Activated T-cell treated with anti-CD3 and anti-CD28 coated beads, Interleukin-2, amount 50 U/mL, for 1 hour (primary cell): ENCODE measurements around the gene MAPKAPK5.
"Not testable (repeated sequence)": the region's sequence is repeated elsewhere in the genome, so short reads cannot be mapped to it uniquely, and the experiment has no call there.

ENCODE experiments used
- DNase-seq: peaks from one replicate; pipeline ENCODE4 v3.0.0-alpha.2; 2020

Gene MAPKAPK5

DNA sequence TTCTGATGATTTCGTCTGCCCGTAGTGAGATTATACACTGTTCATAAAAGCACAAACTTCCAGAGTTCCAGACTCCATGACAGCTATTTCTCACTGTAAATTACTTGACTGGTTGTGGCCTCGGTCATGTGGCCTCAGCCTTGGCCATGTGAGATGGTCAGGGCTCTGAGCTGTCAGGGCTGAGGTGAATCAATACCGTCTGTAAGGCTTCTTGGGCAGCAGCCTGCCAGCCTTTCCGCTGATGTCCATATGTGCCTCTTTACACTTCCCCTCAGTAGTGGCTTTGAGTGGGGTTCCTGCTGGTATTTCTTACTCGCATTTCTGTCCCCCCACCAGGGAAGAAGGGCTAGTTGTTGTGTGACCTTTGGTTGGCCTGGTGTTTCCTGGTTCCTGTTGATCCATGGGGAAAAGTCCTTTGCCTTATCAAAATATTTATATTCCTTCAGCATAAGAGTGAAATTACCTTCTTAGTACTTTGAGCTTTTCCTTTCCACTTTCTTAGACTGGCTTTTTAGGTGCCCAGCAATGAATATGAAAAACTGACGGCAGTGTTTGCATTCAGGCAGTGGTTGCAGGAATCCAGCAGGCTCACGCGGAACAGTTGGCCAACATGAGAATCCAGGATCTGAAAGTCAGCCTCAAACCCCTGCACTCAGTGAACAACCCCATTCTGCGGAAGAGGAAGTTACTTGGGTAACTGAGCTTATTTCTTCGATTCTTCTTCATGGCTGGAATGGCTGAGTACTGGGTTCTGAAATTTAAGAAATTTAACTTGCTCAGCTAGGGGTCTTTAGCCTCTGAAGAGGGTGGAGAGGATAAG lies 46.1 kb downstream of the MAPKAPK5 start:
- DNase-seq: no peak

DNA sequence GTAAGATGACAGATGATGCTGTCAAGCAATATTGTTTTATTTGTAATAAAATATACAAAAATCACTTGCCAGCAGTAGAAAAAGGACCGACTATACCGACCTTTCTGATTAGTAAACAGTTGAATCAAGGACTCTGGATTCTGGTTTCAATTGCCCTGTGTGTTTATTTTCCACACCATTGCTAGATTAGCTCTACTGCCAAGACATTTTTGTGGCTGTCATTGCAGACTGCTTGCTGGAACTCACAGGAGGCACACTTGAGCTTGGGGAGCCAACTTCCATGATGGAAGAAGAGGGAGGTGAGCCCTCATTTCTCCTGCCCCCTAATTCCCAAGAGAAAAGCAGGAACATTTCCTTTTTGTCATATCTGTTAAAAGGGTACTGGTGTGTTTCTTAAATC lies 51.3 kb downstream of the MAPKAPK5 start:
- DNase-seq: no peak

GRCh38 chr12:111894556-111894955 lies 52.5 kb downstream of the MAPKAPK5 start:
- DNase-seq: no peak

DNA sequence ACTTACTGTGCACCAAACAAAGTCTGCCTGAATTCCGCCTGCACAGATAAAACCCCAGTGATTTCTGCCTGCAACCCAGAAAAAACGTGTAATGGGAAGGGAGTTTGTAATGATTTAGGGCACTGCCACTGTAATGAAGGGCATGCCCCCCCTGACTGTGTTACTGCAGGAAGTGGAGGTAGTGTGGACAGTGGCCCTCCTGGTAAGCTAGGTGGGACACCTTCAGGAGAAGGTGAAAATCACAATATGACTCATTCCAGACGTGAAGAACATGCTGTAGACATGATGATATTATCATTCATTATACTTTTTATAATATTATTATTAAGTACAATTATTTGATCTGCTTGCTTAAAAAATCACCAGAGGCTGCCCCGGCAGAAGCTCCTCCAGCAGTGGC lies 59.2 kb downstream of the MAPKAPK5 start:
- no peak for DNase-seq

DNA sequence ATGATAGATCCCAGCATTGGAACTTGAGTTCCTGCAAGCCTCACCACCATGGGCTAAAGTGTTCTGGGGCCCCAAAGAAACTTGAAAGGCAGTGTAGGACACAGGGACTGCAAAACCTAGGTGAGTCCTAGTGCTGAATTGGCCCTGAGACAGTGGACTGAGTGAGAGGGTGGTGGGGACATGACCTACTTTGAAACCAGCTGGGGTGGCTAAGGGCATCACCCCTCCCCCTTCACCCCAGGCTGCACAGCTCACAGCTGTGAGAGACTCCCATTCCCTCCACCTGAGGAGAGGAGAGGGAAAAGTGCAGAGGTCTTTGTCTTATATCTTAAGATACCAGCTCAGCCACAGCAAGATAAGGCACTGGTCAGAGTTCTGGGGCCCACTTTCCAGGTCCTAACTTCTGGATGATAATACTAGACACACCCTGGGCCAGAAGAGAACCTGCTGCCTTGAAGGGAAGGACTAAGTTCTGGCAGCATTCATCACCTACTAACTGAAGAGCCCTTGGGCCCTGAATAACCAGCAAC lies 62.5 kb downstream of the MAPKAPK5 start:
- DNase-seq: no peak

- no peak for DNase-seq
These were observed 63.5 kb downstream of the MAPKAPK5 start for GRCh38 chr12:111905502-111905901.

DNA sequence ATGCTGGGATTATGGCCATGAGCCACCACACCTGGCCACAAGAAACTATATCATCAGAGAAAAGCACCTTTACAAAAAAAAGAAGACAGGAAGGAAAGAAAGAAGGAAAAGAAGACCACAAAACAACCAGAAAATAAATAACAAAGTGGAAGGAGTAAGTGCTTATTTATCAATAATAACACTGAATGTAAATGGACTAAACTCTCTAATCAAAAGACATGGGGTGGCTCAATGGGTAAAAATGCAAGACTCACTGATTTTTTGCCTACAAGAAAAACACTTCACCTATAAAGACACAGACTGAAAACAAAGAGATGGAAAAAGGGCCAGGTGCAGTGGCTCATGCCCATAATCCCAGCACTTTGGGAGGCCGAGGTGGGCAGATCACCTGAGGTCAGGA lies 65.7 kb downstream of the MAPKAPK5 start:
- DNase-seq: no peak

GRCh38 chr12:111925171-111925570 lies 83.1 kb downstream of the MAPKAPK5 start:
- no peak for DNase-seq

- no peak for DNase-seq
These were observed 84.6 kb downstream of the MAPKAPK5 start for GRCh38 chr12:111926631-111927030.

DNA sequence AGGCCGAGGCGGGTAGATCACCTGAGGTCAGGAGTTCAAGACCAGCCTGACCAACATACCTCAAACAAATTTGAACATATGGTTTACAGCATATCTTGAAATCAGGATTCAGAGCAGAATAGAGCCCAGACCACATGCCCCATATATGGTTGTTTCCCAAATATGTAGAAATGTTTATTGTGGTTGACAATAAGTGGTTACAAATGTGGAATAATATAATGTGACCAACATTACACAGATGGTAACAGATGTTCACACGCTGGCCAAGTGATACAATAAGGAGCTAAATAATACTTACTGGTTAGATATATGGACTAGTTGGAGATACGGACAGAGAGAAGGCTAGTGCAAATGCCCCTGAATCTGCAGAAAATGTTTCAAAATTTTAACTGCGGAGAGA lies 85.3 kb downstream of the MAPKAPK5 start:
- DNase-seq: no peak

- DNase-seq: no peak
These were observed 90.2 kb downstream of the MAPKAPK5 start for GRCh38 chr12:111932241-111932640.

DNA sequence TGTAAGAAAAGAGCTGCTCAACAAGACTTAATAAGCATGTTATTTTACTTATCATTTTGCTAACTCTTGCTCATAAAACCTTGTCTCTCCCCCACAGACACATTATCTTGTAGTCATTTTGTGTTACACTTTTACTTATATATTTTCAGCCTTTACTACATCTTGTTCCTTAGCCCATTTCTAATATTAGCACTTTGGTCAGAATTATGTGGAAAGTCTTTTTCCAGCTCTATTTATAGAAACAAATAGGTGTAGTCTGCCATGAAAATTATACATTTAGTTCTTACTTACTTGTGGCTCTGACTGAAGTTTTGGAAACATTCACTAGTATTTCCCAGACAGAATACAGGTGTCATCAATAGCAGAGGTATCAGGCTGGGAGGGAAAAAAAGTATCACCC lies 94.8 kb downstream of the MAPKAPK5 start:
- DNase-seq: no peak

GRCh38 chr12:111937429-111937828 lies 95.4 kb downstream of the MAPKAPK5 start:
- DNase-seq: no peak

DNA sequence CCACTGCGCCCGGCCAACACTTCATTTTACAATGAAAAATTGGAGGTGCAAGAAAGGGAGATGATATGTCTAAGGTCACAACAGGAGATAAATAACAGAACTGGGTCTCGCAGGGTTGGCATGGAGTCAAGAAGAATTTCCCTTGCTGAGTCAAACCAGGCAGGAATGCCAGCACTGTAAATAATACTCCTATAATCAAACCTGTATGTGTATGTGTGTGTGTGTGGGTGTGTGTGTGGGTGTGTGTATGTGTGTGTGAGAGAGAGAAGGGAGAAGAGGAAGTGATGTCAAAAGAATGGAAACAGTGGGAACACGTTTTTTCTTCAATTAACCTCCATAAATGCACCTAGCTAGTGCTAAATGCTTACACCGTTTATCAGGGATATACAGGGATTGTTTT lies 100.5 kb downstream of the MAPKAPK5 start:
- DNase-seq: no peak

DNA sequence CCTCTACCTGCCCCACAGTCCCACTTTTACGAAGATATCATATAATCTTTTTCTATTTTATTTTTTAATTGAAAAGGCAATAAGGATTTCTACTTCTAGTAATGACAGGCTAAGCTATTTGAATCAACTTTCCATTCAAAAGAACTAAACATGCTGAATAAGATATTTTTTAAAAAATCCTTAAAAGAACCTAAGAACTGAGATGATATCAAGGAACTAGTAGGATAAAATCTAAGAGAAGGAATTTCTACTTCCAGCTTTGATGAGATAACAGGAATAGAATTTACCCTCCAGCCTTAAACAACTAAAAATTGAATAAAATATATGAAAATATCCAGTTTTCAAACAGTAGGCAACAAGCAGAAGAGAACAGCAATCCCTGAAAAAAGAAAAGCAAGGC lies 101.9 kb downstream of the MAPKAPK5 start:
- DNase-seq: no peak

DNA sequence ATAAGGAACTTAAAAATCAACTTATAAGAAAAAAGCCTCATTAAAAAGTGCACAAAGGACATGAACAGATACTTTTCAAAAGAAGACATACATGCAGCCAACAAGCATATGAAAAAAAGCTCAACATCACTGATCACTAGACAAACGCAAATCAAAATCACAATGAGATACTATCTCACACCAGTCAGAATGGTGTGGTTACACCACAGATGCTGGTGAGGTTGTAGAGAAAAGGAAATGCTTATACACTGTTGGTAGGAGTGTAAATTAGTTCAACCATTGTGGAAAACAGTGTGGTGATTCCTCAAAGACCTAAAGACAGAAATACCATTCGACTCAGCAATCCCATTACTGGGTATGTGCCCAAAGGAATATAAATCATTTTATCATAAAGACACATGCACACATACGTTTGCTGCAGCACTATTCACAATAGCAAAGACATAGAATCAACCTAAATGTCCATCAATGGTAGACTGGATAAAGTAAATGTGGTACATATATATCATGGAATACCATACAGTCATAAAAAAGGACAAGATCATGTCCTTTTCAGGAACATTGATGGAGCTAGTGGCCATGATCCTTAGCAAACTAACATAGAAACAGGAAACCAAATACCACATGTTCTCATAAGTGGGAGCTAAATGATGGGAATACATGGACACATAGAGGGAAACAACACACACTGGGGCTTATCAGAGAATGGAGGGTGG lies 109.1 kb downstream of the MAPKAPK5 start:
- DNase-seq: not testable (repeated sequence)
